ENCODE measurements around the gene SLC2A13. TPM values are rescaled to one million over a fixed set of nuclear protein-coding genes. Genes with fewer than 3 reads are reported as not detected.
"Not testable (repeated sequence)": the region's sequence is repeated elsewhere in the genome, so short reads cannot be mapped to it uniquely, and the experiment has no call there.

Gene SLC2A13
- total RNA-seq, 1 experiment from 2014 or later, result 5.8 TPM

GRCh38 chr12:39928181-39928899 lies 177.5 kb downstream of the SLC2A13 start:
- no peak for DNase-seq (ENCODE audit: low read depth)

- DNase-seq (ENCODE audit: low read depth), result no peak
Measured at GRCh38 chr12:39923364-39923763, 182.5 kb downstream of the SLC2A13 start.

GRCh38 chr12:39922598-39922997 lies 183.3 kb downstream of the SLC2A13 start:
- not testable (repeated sequence) for DNase-seq (ENCODE audit: low read depth)

- no peak for DNase-seq (ENCODE audit: low read depth)
Measured at GRCh38 chr12:39920647-39921046, 185.2 kb downstream of the SLC2A13 start.

- no peak for DNase-seq (ENCODE audit: low read depth)
Measured at GRCh38 chr12:39920222-39920621, 185.7 kb downstream of the SLC2A13 start.

- DNase-seq (ENCODE audit: low read depth), result no peak
Measured at GRCh38 chr12:39919790-39920189, 186.1 kb downstream of the SLC2A13 start.

GRCh38 chr12:39915249-39915648 lies 190.6 kb downstream of the SLC2A13 start:
- DNase-seq (ENCODE audit: low read depth), result no peak

- DNase-seq (ENCODE audit: low read depth), result no peak
Measured at GRCh38 chr12:39912211-39912980, 193.5 kb downstream of the SLC2A13 start.

GRCh38 chr12:39906237-39906636 lies 199.6 kb downstream of the SLC2A13 start:
- DNase-seq (ENCODE audit: low read depth), result no peak

GRCh38 chr12:39905152-39905551 lies 200.7 kb downstream of the SLC2A13 start:
- no peak for DNase-seq (ENCODE audit: low read depth)

- no peak for DNase-seq (ENCODE audit: low read depth)
Measured at GRCh38 chr12:39902821-39903220, 203.1 kb downstream of the SLC2A13 start.

- DNase-seq (ENCODE audit: low read depth), result no peak
Measured at GRCh38 chr12:39897315-39897714, 208.6 kb downstream of the SLC2A13 start.

GRCh38 chr12:39893388-39893787 lies 212.5 kb downstream of the SLC2A13 start:
- DNase-seq (ENCODE audit: low read depth), result not testable (repeated sequence)

- DNase-seq (ENCODE audit: low read depth), result no peak
Measured at GRCh38 chr12:39892146-39892545, 213.7 kb downstream of the SLC2A13 start.

- no peak for DNase-seq (ENCODE audit: low read depth)
Measured at GRCh38 chr12:39887856-39888255, 218.0 kb downstream of the SLC2A13 start.

GRCh38 chr12:39886106-39886505 lies 219.8 kb downstream of the SLC2A13 start:
- no peak for DNase-seq (ENCODE audit: low read depth)

GRCh38 chr12:39884616-39885125 lies 221.2 kb downstream of the SLC2A13 start:
- DNase-seq (ENCODE audit: low read depth), result no peak

- DNase-seq (ENCODE audit: low read depth), result no peak
Measured at GRCh38 chr12:39883411-39883810, 222.5 kb downstream of the SLC2A13 start.

GRCh38 chr12:39878753-39879152 lies 227.1 kb downstream of the SLC2A13 start:
- DNase-seq (ENCODE audit: low read depth), result no peak

GRCh38 chr12:39875721-39876120 lies 230.2 kb downstream of the SLC2A13 start:
- no peak for DNase-seq (ENCODE audit: low read depth)

- no peak for DNase-seq (ENCODE audit: low read depth)
Measured at GRCh38 chr12:39874785-39875184, 231.1 kb downstream of the SLC2A13 start.

- DNase-seq (ENCODE audit: low read depth), result no peak
Measured at GRCh38 chr12:39873065-39873464, 232.8 kb downstream of the SLC2A13 start.

- DNase-seq (ENCODE audit: low read depth), result no peak
Measured at GRCh38 chr12:39872425-39872824, 233.5 kb downstream of the SLC2A13 start.

Measured in RPMI7951 (cell line).